ENCODE data around the gene KLHL22. TPM values are rescaled to one million over a fixed set of nuclear protein-coding genes. Genes with fewer than 3 reads are reported as not detected.

Gene KLHL22
- total and polyA plus RNA-seq, 2 of the 8 experiments (the other 6 are each of a cell fraction or from before 2014, with no cell fraction given), result 9.4 to 16.2 TPM

DNA sequence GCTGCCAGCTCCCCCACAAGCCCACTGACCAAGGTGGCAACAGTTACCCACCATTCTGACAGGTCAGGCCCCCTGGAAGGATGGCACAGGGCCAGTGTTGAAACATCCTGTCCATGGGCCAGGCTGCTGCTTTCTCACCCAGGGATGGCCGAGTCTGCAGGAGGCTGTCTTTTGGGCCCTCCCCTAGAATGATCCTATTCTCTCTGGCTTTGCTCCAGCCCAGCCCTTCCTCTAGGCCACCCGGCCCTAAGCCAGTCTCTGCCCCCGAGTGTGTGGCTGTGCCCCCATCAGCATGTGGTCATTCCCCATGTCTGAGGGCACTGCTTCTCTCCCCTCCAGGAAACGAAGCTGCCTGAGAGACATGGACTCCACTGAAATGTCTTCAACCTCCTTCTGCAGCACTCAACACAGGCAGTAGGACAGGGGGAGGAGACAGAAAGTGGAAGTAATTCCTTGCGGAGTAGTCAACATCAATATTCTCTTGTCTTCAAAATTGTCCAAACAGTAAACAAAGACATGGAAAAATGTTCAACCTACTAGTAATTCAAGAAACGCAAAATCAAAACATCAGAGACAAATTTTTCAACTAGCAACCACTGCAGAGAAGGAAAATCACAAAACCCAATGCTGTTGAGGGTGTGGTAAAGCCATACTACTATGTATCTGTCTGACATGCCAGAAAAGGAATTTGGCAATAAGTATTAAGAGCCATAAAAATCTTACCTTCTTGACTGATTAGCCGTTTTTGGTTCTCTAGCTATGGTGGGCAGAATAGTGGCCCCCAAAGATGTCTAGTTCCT, 52.9 kb downstream of the KLHL22 start (continued):
- TF ChIP-seq YY1 (IDR thresholded peaks at IDR 0.05; ENCODE audit: low read depth, low read length), result no peak
- TF ChIP-seq SP4 (IDR thresholded peaks at IDR 0.05; ENCODE audit: low read length), result no peak
- TF ChIP-seq HDAC2 (IDR thresholded peaks at IDR 0.05; ENCODE audit: borderline replicate concordance in 1 of 2, low read depth in 2 of 2, low read length in 2 of 2), result no peak
- no peak for TF ChIP-seq BCL11A (IDR thresholded peaks at IDR 0.05; ENCODE audit: low read depth in 2 of 2, low read length in 2 of 2)
- no peak for TF ChIP-seq EGR1 (IDR thresholded peaks at IDR 0.05; ENCODE audit: borderline replicate concordance, low read depth, low read length)

Data from H1 (cell line).